GM12873 (cell line): ENCODE measurements around the gene ATP2C2.

Experiments used
- CTCF ChIP-seq: IDR thresholded peaks from 2 replicates; pipeline ENCODE4 v1.5.1; 2012; ENCODE audit warnings: low read depth, mild to moderate bottlenecking, moderate library complexity, low read length, control low read depth; ENCODE audit not compliant: insufficient read depth; ENCODE audit errors: missing control alignments

ATP2C2 gene

GRCh38 chr16:84344781-84345180 lies 23.6 kb upstream of the ATP2C2 start:
- no peak for TF ChIP-seq CTCF

DNA sequence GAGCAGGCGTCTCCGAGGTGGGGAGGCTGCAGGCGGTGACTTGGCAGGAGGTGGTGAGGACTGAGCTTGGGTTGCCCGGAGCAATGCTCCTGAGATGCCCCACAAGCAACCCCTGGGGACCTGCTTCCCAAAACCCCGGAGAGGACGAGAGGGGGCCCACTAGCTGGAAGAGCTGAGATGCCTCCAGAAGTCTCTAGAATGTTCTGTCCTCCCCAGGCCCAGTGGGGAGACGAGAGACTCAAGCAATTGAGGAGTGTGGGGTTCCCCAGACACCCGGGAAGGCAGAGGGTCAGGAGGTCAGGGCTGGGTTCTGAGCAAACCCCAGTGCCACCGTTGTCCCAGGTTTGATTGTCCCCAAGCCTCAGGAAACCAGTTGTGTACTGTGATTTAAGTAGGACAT lies 21.2 kb upstream of the ATP2C2 start:
- TF ChIP-seq CTCF: no peak

DNA sequence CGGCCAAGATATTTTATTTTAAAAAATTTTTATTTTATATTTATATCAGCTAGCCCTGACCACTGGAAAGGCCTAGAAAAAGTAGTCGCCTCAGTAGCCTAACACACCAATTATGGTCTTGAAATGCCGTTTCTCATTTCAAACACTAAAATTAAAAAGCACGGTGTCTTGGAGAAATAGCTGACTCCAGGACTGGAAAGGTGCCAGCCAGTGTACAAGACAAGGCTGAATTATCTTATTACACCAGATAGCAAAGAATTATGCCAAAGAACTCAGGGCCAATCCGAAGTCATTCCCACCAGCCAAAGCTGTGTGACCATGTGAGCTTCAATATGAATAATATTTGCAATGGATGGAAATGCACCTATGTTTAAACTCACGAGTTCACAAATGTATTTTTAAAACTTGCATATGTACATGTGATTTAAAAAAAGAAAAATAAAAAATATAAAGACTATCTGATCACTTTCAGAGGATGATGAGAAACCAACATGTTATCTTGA lies 19.9 kb upstream of the ATP2C2 start:
- TF ChIP-seq CTCF: no peak

DNA sequence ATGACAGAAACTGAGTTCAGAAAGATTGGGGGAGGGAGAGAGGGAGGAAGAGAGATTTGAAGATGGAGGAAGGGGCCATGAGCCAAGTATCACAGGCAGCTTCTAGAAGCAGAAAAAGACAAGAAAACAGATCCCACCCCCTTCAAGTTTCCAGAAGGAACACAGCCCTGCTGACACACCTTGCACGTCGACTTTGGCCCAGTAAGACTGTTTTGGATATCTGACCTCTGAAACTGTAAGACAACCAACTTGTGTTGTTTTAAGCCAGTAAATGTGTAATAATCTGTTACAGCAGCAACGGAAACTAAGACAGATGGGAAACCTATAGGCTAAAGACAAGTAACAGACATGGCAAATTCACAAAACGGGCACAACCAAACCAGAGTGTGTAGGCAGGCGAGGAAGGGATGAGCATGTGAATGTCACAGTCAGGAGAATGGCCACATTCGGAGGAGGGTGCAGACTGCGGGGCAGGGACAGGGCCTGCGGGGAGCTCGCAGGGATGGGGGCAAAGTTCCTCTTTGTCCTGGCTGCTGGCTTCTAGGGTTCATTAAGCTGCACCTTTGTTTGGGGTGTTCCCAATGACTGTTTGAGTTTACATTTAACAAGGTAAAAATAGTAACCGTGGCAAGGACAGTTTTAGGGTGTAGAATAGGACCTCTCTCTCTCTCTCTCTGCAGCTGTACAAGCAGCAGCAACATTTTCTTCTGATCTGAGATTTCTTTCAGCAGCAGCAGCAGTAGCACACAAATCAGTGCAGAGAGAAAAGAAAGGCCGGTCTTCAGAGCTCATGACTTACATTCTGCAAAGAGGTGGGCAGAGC lies 18.3 kb upstream of the ATP2C2 start:
- no peak for TF ChIP-seq CTCF

DNA sequence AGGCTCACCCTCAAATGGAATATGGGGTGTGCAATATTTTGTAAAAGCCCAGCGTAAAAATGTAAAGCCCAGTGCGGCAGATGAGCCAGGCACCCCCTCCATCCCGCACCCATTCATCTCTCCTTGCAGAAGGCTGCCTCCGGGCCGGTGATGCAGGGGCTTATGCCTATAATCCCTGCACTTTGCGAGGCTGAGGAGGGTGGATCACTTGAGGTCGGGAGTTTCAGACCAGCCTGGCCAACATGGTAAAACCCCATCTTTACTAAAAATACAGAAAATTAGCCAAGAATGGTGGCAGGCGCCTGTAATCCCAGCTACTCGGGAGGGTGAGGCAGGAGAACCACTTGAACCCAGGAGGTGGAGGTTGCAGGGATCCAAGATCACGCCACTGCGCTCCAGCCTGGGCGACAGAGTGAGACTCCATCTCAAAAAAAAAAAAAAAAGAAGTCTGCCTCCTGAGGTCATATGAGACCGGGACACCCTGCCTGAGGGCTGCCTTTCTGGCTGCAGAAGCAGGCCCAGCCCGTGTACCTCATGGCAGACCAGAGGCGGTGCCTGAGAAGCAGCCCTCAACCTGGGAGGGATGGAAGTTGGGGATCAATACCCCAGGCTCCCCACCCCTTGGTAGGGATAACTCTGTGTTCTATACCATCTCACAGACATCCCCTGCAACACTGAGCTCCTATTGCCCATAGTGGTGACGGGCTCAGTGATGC lies 17.5 kb upstream of the ATP2C2 start:
- no peak for TF ChIP-seq CTCF

GRCh38 chr16:84351630-84352029 lies 16.7 kb upstream of the ATP2C2 start:
- TF ChIP-seq CTCF: no peak

GRCh38 chr16:84354306-84354705 lies 14.0 kb upstream of the ATP2C2 start:
- no peak for TF ChIP-seq CTCF
